HCT116 (cell line): ENCODE results near the gene WBP2NL. TPM values are rescaled to one million over a fixed set of nuclear protein-coding genes. Genes with fewer than 3 reads are reported as not detected.

Source experiments
- ATAC-seq: fragments of 200-7000 bp; cut with Tn5 transposase; 2 replicates; pipeline ENCODE4 v1.9.1; 2020; ENCODE audit warnings: mild to moderate bottlenecking, moderate library complexity
- BruUV-seq: library from RNA; stranded (reverse); fragments of 400-500 nt; replicated peaks from 2 replicates; lab custom pipeline; 2021; lab: Mats Ljungman, UMichigan
- CTCF ChIA-PET: fragments of 300-600 bp; sonication (Branson Sonifier 250); formaldehyde crosslinking; loops from one replicate; lab custom pipeline; 2021; ENCODE audit warnings: antibody characterized with exemption; lab: Charles Lee
- POLR2A ChIA-PET: fragments of 300-600, 350-600 bp; sonication (Branson Sonifier 250); formaldehyde crosslinking; loops from one replicate; lab custom pipeline; 2021; ENCODE audit warnings: antibody characterized with exemption; lab: Charles Lee
- RAD21 ChIA-PET, 2 experiments: fragments of 300-600 bp; sonication (Branson Sonifier 250); formaldehyde crosslinking; loops; one replicate each; lab custom pipeline; 2023; ENCODE audit warnings: low total read pairs in 2 of 2; ENCODE audit not compliant: uncharacterized antibody in 2 of 2, unreplicated experiment in 2 of 2, low non-redundant PET in 1 of 2; lab: Charles Lee
- DNase-seq: peaks from one replicate; pipeline ENCODE4 v3.0.0-alpha.2; 2010; ENCODE audit warnings: low read depth, low spot score
- H2AFZ ChIP-seq: fragments of 200-600 bp; shearing (Covaris generic), sonication (generic); 2 replicates; pipeline ENCODE4 v1.6.1; 2017; ENCODE audit warnings: low read depth, mixed run types, mixed read lengths, antibody characterized with exemption, low read length; ENCODE audit not compliant: poor library complexity, severe bottlenecking
- H3K27ac ChIP-seq: 2 replicates; pipeline ENCODE4 v1.5.1; 2012; ENCODE audit warnings: low read depth, low read length
- H3K27me3 ChIP-seq: fragments of 200-600 bp; sonication (generic); 2 replicates; pipeline ENCODE4 v1.6.1; 2016; ENCODE audit warnings: mixed run types, low read length, mixed read lengths; ENCODE audit not compliant: insufficient read depth
- H3K36me3 ChIP-seq, 2 experiments: fragments of 200-500 bp in 1 of 2; fragments of 200-600 bp in 1 of 2; sonication (Bioruptor generic) in 1 of 2; sonication (generic) in 1 of 2; 2 replicates each; pipeline versions ENCODE4 v1.5.1 to v1.6.1; 2014 to 2016; ENCODE audit warnings: low read length in 2 of 2, inconsistent platforms in 1 of 2, mixed read lengths in 1 of 2, mixed run types in 1 of 2; ENCODE audit not compliant: insufficient read depth in 2 of 2, control insufficient read depth in 1 of 2
- H3K4me1 ChIP-seq, 2 experiments: fragments of 200-600 bp in 1 of 2; sonication (generic) in 1 of 2; 2 replicates each; pipeline versions ENCODE4 v1.5.1 to v1.6.1; 2012 to 2017; ENCODE audit warnings: low read length in 2 of 2, inconsistent platforms in 1 of 2, mild to moderate bottlenecking in 1 of 2, mixed read lengths in 1 of 2, mixed run types in 1 of 2, moderate library complexity in 1 of 2; ENCODE audit not compliant: insufficient read depth in 2 of 2, control insufficient read depth in 1 of 2
- H3K4me2 ChIP-seq: fragments of 200-600 bp; sonication (generic); 2 replicates; pipeline ENCODE4 v1.6.1; 2017; ENCODE audit warnings: mixed run types, low read length, mixed read lengths
- H3K4me3 ChIP-seq, 2 experiments: fragments of 200-600 bp in 1 of 2; sonication (generic) in 1 of 2; replicated peaks in 1 of 2; 2 replicates each; pipeline ENCODE4 v1.5.1; 2011 to 2016; ENCODE audit warnings: low read length in 2 of 2, control low read depth in 1 of 2, low read depth in 1 of 2, mild to moderate bottlenecking in 1 of 2, mixed read lengths in 1 of 2, mixed run types in 1 of 2
- H3K79me2 ChIP-seq: fragments of 200-600 bp; sonication (generic); 2 replicates; pipeline ENCODE4 v1.6.1; 2017; ENCODE audit warnings: mild to moderate bottlenecking, mixed run types, low read length, moderate library complexity, mixed read lengths; ENCODE audit not compliant: insufficient read depth
- H3K9ac ChIP-seq: fragments of 200-600 bp; sonication (generic); 2 replicates; pipeline ENCODE4 v1.6.1; 2016; ENCODE audit warnings: low read length, mixed read lengths
- H3K9me2 ChIP-seq: fragments of 200-600 bp; sonication (generic), shearing (Covaris generic); 2 replicates; pipeline ENCODE4 v1.6.1; 2017; ENCODE audit warnings: mixed run types, mild to moderate bottlenecking, moderate library complexity; ENCODE audit not compliant: insufficient read depth
- H3K9me3 ChIP-seq, 2 experiments: fragments of 200-500 bp in 1 of 2; fragments of 200-600 bp in 1 of 2; sonication (Bioruptor generic) in 1 of 2; sonication (generic) in 1 of 2; 2 replicates each; pipeline ENCODE4 v1.6.1; 2014 to 2017; ENCODE audit warnings: low read length in 2 of 2, mixed read lengths in 2 of 2, inconsistent platforms in 1 of 2, low read depth in 1 of 2, mild to moderate bottlenecking in 1 of 2, mixed run types in 1 of 2, moderate library complexity in 1 of 2; ENCODE audit not compliant: control insufficient read depth in 1 of 2, insufficient read depth in 1 of 2
- H4K20me1 ChIP-seq: fragments of 200-600 bp; sonication (generic), shearing (Covaris generic); 2 replicates; pipeline ENCODE4 v1.6.1; 2017; ENCODE audit warnings: mixed run types, mild to moderate bottlenecking, moderate library complexity; ENCODE audit not compliant: insufficient read depth
- ATF3 ChIP-seq: IDR thresholded peaks from 2 replicates; pipeline ENCODE4 v1.6.1; 2012
- CBX3 ChIP-seq: IDR thresholded peaks from 2 replicates; pipeline ENCODE4 v1.6.1; 2012; ENCODE audit warnings: low read depth
- CEBPB ChIP-seq: IDR thresholded peaks from 2 replicates; pipeline ENCODE4 v1.6.1; 2012; ENCODE audit warnings: low read depth
- ELF1 ChIP-seq: IDR thresholded peaks from 2 replicates; pipeline ENCODE4 v1.6.1; 2012; ENCODE audit warnings: low read depth, borderline replicate concordance
- FOSL1 ChIP-seq: IDR thresholded peaks from 2 replicates; pipeline ENCODE4 v1.6.1; 2012; ENCODE audit warnings: low read depth
- JUND ChIP-seq: IDR thresholded peaks from 2 replicates; pipeline ENCODE4 v1.6.1; 2012
- RAD21 ChIP-seq: IDR thresholded peaks from 2 replicates; pipeline ENCODE4 v1.6.1; 2012; ENCODE audit warnings: low read depth, mild to moderate bottlenecking
- SIN3A ChIP-seq: IDR thresholded peaks from 2 replicates; pipeline ENCODE4 v1.6.1; 2012; ENCODE audit warnings: low read depth
- SP1 ChIP-seq: IDR thresholded peaks from 2 replicates; pipeline ENCODE4 v1.6.1; 2012; ENCODE audit warnings: low read depth
- SRF ChIP-seq: IDR thresholded peaks from 2 replicates; pipeline ENCODE4 v1.6.1; 2012; ENCODE audit warnings: low read depth
- ZBTB33 ChIP-seq: IDR thresholded peaks from 2 replicates; pipeline ENCODE4 v1.6.1; 2011; ENCODE audit warnings: mild to moderate bottlenecking, low read length, moderate library complexity; ENCODE audit not compliant: insufficient replicate concordance; ENCODE audit errors: extremely low read depth
- intact Hi-C: fragments of 100-400 bp; cut with micrococcal nuclease; formaldehyde crosslinking; loops from 2 replicates; pipeline ENCODE4 v1.10.0; 2022
- total RNA-seq: library from RNA; stranded (reverse); gene quantifications from one replicate; pipeline ENCODE4 v1.2.1, GENCODE V29; 2021; ENCODE audit not compliant: unreplicated experiment

Gene WBP2NL
- total RNA-seq, 1 experiment from 2014 or later, result not detected

- no peak overlapping the region for H3K4me2 ChIP-seq
- no peak for ATAC-seq
- POLR2A ChIA-PET, result no interaction called here
- CTCF ChIA-PET, result no interaction called here
- TF ChIP-seq CBX3 (no peak), ELF1 (no peak), ZBTB33 (no peak), FOSL1 (no peak), JUND (no peak), SP1 (no peak), SIN3A (no peak), SRF (no peak), RAD21 (no peak), CEBPB (no peak), ATF3 (no peak)
- TF ChIP-seq, all 23 proteins: peak for 0
- no peak overlapping the region for H3K4me3 ChIP-seq
- no peak for DNase-seq
- H3K9me3 ChIP-seq, result no peaks in the 10 kb centered on the region
- RAD21 ChIA-PET, result no interaction called here
- H3K36me3 ChIP-seq, result no peaks in the 10 kb centered on the region; a peak in 1 of 4 replicates
- no peak overlapping the region for H2AFZ ChIP-seq
- H4K20me1 ChIP-seq, result no peaks in the 10 kb centered on the region
- H3K4me1 ChIP-seq, result peaks cover 12 to 20% of the 10 kb centered on the region in 2 experiments
- H3K27ac ChIP-seq, result no peak overlapping the region
- intact Hi-C loops, result no loop called here
- H3K9ac ChIP-seq, result no peak overlapping the region
- BruUV-seq, result no TSS peak
- no peaks in the 10 kb centered on the region for H3K27me3 ChIP-seq
- H3K9me2 ChIP-seq, result no peaks in the 10 kb centered on the region
- no peaks in the 10 kb centered on the region for H3K79me2 ChIP-seq
Measured at GRCh38 chr22:42072606-42073330, 74.2 kb downstream of the WBP2NL start.
